Activated naive CD4-positive, alpha-beta T cell treated with anti-CD3 and anti-CD28 coated beads, Interleukin-2, amount 50 U/mL, for 24 hours (primary cell): ENCODE results near the gene TMEM222.
"Not testable (repeated sequence)": the region's sequence is repeated elsewhere in the genome, so short reads cannot be mapped to it uniquely, and the experiment has no call there.

ENCODE experiments used
- H3K27ac Mint-ChIP-seq: one replicate; pipeline ENCODE4 v1.8.0; 2021; ENCODE audit warnings: mild to moderate bottlenecking, mixed read lengths
- H3K27me3 Mint-ChIP-seq: one replicate; pipeline ENCODE4 v1.8.0; 2021; ENCODE audit warnings: mixed read lengths
- H3K36me3 Mint-ChIP-seq: one replicate; pipeline ENCODE4 v1.8.0; 2021; ENCODE audit warnings: mixed read lengths
- H3K4me1 Mint-ChIP-seq: one replicate; pipeline ENCODE4 v1.8.0; 2021; ENCODE audit warnings: mixed read lengths
- H3K4me3 Mint-ChIP-seq: one replicate; pipeline ENCODE4 v1.8.0; 2021; ENCODE audit warnings: mild to moderate bottlenecking, mixed read lengths
- H3K9me3 Mint-ChIP-seq: one replicate; pipeline ENCODE4 v1.8.0; 2021; ENCODE audit warnings: mixed read lengths

Gene TMEM222

DNA sequence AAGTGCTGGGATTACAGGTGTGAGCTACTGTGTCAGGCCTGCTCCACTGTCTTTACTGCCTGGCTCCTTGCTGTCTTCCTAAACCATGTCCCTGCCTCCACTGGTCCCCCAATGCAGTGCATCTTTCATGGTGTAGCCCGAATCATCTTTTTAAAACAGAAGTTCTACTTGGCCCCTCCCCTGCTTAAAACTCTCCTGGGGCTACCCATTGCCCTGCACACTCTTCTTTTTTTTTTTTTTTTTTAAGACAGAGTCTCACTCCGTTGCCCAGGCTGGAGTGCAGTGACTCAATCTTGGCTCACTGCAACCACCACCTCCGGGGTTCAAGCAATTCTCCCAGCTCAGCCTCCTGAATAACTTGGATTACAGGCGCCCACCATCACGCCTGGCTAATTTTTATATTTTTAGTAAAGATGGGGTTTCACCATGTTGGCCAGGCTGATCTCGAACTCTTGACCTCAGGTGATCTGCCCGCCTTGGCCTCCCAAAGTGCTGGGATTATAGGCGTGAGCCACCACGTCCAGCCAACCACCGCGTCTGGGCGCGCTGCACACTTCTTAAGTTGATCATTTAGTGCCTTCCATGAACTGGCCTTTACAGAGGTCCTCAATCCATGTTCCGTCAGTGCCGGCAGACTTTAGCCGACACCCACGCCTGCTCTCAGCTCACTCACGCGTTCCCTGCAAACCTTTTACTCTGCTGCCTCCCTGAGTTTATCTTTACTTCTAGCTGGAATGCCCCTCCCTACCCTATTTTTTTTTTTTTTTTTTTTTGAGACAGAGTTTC, 50.3 kb downstream of the TMEM222 start:
- Mint-ChIP-seq H3K36me3 (no peaks in the 10 kb centered on the region), H3K9me3 (no peaks in the 10 kb centered on the region), H3K4me3 (no peak overlapping the region), H3K4me1 (peaks cover 14% of the 10 kb centered on the region), H3K27ac (no peak overlapping the region), H3K27me3 (no peaks in the 10 kb centered on the region)

DNA sequence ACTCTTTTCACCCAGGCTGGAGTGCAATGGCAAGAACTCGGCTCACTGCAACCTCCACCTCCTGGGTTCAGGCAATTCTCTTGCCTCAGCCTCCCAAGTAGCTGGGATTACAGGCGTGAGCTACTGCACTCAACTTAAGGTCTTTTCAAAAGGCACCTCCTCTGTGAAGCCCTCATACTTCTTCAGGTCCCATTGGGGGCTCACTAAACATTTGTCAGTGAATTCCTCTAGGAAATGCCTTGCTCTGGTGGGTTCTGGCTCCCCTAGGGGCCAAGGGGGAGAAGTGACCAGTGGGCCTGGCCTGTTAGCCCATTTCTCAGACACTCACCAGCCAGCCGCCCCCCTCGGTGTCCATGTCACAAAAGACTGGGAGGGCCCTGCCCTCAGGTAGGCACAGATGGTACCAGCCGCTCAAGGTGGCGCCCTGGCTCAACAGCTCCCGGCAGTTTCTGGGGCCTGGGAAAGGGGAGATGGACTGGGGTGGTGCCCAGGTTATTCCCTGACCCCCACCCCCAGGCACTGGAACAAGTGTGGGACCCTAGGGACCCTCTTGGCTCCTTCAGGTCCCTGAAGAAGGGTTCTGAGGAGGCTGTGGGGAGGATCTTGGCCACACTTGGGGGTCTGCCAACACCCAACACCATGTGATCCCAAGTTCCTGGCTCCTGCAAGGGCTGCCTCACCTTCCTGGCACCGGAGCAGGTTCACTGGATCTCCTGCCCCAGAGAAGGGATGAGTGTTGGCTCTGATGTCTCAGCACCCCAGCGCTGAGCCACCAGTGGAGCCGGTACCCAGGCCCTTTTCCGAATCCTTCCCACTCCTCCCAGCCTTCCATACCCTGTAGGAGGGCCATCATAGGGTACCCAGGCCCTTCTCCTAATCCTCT, 51.1 kb downstream of the TMEM222 start:
- H3K27ac Mint-ChIP-seq, result no peak overlapping the region

DNA sequence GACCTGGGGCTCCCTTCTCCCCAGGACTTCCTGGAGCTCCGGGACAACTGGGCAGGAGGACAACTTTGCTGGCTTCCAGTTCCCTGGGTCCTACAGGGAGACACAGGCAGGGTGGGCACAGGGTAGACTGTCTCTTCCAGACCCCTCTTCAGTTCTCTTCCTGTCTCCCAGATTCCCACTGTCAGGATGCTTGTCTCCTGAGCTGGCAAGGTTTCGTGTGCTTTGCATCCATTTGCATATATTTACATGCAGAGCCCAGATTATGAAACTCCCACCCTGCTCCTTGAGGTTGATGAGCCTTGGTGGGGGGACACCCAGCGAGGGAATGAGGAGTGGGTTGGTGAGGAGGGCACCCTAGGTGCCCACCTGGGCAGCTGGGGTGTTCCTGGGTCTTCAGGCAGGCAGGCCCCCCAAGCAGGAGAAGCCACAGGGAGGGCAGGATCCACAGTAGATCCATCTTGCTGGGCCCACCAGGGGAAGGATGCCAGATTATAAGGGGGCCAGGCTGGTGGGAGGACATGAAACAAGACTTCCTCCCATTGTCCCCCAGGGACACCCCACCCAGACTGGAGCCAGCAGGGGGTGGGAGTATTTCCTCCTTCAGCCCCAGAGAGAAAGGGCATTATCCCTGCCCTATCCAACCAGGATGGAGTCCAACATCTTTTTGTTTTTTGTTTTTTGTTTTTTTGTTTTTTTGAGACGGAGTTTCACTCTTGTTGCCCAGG, 52.6 kb downstream of the TMEM222 start, which contains the start of gene FCN3:
Gene FCN3 (minus strand): TSS at position 463 of the 725 bp plus-strand sequence. CDS start 6 bp downstream, at position 457.
- Mint-ChIP-seq H3K27ac (no peak within 1 kb of the TSS), H3K36me3 (no peaks in the 10 kb centered on the region), H3K27me3 (no peaks in the 10 kb centered on the region), H3K9me3 (no peaks in the 10 kb centered on the region), H3K4me1 (peaks cover 3% of the 10 kb centered on the region), H3K4me3 (no peak within 1 kb of the TSS)

More for the DNA sequence above, 51.1 kb downstream of the TMEM222 start:
- Mint-ChIP-seq H3K4me3 (no peak overlapping the region), H3K36me3 (no peaks in the 10 kb centered on the region), H3K9me3 (no peaks in the 10 kb centered on the region), H3K4me1 (peaks cover 9% of the 10 kb centered on the region), H3K27me3 (no peaks in the 10 kb centered on the region)

DNA sequence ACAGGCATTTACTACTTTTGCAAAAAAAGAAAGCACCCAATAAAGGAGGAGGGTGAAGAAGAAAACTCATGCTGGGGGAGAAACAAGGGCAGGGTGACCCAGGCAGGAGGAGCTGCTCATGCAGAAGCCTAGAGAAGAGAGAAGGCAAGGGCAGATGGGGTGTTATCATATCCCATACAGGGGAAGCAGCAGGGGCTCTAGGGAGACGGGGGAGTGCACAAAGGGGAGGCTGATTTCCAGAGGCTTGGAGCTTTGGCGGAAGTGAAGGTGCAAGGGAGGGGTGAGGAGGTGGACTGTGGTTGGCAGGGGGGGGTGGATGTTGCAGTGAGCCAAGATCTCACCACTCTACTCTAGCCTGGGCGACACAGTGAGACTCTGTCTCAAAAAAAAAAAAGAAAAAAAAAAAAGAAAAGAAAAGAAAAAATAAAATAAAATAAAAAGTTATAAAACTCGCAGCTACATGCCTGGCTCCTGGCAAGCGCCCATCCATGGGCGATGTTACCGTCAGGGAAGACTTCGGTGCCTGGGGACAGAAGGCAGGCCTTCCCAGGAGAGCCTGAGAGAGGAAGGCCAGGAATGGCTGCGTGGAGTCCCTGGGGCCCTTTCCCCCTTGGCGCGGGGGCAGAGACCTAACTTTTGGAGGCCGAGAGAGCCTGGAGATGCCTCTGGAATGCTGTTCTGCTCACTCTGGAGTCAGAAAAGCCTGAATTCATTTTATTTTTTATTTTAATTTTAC, 56.0 kb downstream of the TMEM222 start:
- H3K36me3 Mint-ChIP-seq, result no peaks in the 10 kb centered on the region
- H3K9me3 Mint-ChIP-seq, result no peaks in the 10 kb centered on the region
- H3K4me1 Mint-ChIP-seq, result no peaks in the 10 kb centered on the region
- H3K27ac Mint-ChIP-seq, result peak overlapping the region; percentile 31
- H3K4me3 Mint-ChIP-seq, result no peak overlapping the region
- no peaks in the 10 kb centered on the region for H3K27me3 Mint-ChIP-seq

DNA sequence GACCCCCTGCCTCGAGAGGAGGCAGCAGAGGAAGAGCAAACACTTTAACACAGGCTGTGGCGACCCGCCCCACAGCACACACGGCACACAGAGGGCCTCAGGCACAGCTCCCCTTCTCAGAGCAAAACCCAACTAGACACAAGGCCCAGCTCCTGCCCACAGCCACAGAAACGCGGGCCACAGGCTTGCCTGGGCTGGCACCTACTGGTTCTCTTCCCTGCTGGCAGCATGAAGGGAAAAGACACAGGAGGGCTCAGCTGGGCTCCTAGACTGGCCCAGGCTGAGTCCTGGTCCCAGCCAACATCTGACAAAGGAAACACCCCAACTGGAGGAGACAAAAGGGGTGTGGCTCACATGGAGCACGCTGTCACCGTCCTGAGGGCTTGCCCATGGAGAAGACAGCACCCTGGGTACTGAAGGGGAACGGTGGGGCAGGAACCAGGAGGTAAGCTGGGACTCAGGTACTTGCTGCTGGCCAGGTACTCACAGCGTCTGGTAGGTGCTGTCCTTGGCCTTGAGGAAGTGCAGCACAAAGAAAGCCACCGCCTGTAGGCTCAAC, 57.7 kb downstream of the TMEM222 start:
- H3K9me3 Mint-ChIP-seq, result no peaks in the 10 kb centered on the region
- H3K27ac Mint-ChIP-seq, result no peak overlapping the region
- no peaks in the 10 kb centered on the region for H3K4me1 Mint-ChIP-seq
- H3K36me3 Mint-ChIP-seq, result no peaks in the 10 kb centered on the region
- no peak overlapping the region for H3K4me3 Mint-ChIP-seq
- no peaks in the 10 kb centered on the region for H3K27me3 Mint-ChIP-seq

DNA sequence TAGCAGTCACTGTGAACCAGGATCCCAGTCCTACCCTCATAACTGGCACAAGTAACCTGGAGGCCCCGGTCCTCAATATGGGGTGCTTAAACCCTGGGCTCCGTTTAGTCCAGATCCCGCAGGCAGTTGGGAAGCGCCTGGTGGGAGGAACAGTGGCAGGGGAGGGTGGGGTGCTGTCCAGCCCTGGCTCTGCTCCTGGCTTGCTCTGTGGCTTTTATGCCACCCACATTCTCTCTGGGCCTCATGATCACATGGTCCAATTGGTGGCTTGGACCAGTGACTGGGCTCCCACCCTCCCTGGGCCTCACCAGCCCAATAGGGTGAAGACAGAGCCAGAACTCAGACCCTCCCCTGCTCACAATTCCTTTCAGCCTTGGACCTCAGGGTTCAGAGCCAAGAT, 58.3 kb downstream of the TMEM222 start:
- H3K4me3 Mint-ChIP-seq, result no peak overlapping the region
- H3K27me3 Mint-ChIP-seq, result no peaks in the 10 kb centered on the region
- no peaks in the 10 kb centered on the region for H3K36me3 Mint-ChIP-seq
- H3K9me3 Mint-ChIP-seq, result no peaks in the 10 kb centered on the region
- no peak overlapping the region for H3K27ac Mint-ChIP-seq
- H3K4me1 Mint-ChIP-seq, result no peaks in the 10 kb centered on the region

DNA sequence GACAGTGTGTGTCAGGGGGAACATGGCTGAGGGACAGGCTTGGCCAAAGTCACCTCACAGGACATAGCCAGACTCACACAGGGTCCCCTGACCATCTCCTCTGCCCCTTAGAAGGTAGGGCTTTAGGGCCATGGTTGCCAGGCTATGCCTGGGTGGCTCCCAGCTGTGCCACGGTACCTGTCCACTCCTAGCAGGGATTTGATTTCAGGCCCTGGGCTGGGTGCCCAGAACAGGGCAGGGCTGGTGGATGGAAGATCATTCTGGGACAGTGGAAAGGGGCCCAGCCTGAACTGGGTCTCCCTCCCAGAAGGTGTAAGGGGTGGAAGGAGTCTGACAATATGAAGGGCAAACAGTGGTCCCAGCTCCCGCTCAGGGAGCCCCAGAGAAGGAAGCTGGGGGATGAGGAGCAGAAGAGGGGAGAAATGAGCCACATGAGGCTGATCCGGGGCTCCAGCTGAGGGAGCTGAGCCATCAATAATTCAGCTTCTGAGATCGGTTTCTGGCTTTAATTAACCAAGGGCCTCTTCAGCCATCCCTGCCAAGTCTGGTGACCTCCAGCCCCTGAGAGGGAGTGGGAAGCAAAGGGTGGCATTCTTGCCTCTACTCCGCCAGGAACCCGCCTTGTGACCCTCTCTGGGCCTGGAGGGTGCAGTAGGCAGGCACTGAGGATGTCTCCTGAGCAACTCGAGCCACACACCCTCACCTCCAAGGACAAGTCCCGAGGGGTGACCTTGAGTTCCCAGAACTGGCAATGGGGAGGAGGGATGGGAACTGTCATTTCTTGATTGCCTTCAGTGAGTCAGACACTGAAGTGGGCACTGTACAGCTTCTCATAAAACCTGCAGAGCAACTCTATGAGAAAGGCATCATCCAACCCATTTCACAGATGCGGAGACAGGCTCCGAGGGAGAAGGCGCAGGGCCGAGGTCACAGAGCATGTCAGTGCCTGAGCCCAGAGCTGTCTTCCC, 59.1 kb downstream of the TMEM222 start:
- H3K9me3 Mint-ChIP-seq, result no peaks in the 10 kb centered on the region
- no peaks in the 10 kb centered on the region for H3K27me3 Mint-ChIP-seq
- H3K36me3 Mint-ChIP-seq, result no peaks in the 10 kb centered on the region
- no peak overlapping the region for H3K4me3 Mint-ChIP-seq
- no peaks in the 10 kb centered on the region for H3K4me1 Mint-ChIP-seq
- H3K27ac Mint-ChIP-seq, result no peak overlapping the region

DNA sequence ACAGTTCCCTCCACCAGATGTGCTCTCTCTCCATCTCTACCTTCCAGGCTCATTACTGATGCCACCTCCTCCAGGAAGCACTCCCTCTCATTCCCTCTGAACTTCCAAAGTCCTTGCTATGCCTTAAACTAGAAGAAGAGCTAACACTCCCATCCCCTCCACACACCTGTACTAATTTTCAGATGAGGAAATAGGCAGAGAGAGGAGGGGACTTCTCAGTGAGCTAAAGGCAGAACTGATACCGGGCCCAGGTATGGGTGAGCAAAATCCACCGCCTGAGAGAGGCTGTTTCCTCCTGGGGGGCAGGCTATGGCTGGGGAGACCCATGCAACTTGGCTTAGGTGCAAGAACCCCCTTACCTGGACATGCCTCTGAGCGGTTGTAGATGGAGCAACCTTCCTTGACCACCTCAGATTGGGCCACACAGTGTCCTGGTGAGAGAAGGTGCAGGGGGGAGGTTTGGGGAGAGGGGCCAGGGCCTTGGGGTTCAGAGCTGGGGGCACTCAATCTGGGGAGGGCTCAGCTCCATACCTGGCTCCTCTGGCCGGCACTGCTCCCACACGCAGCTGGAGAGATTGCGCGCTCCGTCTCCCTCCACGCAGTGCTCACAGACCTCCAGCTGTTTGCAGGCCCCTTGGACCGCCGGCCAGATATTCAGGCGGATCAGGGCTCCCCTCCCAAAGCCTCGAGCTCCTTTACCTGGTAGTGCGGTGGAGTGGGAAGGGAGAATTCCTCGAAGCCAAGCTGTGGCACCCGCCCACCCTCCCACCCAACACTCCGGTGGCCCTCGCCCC, 60.2 kb downstream of the TMEM222 start:
- Mint-ChIP-seq H3K4me1 (no peaks in the 10 kb centered on the region), H3K4me3 (no peak overlapping the region), H3K27ac (no peak overlapping the region), H3K9me3 (no peaks in the 10 kb centered on the region), H3K36me3 (no peaks in the 10 kb centered on the region), H3K27me3 (no peaks in the 10 kb centered on the region)

DNA sequence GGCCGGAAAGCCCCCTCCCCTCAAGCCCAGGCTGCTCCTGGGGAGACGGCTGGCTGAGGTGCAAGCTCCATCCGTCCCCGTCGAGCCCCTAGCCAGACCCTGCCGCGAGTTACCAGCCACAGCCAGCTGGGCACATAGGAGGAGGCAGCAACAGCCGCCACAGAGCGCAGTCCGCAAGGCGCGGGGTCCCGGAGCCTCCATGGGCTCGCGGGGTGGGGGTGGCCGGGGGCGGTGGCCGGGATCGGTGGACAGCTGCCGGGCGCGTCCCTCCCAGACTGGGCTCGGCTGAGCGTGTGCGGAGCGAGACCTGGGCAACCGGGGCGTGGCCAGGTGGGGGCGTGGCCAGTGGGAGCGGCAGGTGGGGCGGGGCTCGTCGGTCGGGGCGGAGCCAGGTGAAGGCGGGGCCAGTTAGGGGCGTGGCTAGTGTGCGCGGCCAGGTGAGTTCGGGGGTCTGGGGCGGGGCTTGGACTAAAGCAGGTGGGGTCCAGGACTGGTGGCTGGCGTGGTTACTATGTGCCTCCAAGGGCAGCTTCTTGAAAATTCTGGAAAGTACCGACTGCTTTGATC, 61.2 kb downstream of the TMEM222 start, which contains the start of gene CD164L2:
Gene CD164L2 (minus strand): TSS at position 295 of the 567 bp plus-strand sequence. CDS start 94 bp downstream, at position 201.
- no peaks in the 10 kb centered on the region for H3K4me1 Mint-ChIP-seq
- no peaks in the 10 kb centered on the region for H3K36me3 Mint-ChIP-seq
- no peaks in the 10 kb centered on the region for H3K9me3 Mint-ChIP-seq
- no peak within 1 kb of the TSS for H3K27ac Mint-ChIP-seq
- no peaks in the 10 kb centered on the region for H3K27me3 Mint-ChIP-seq
- H3K4me3 Mint-ChIP-seq, result no peak within 1 kb of the TSS

DNA sequence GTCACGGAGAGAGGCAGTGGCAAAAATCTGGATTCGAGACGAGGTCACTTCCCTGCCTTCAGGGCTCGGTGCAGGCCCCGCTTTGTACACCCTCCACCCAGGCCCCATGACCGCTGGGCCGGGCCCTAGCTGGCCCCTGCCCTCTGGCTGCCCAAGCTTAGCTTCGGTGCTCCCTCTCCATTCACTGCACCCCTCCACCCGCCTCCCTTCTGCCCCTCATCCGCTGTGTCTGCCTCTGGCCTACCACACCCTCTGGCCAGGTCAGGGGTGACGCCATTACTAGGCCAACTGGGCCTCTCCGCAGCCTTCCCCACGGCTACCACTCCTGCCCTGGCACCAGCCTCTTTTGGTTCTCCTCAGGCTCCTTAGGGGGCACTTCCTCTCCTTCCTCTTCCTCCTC, 61.7 kb downstream of the TMEM222 start:
- no peaks in the 10 kb centered on the region for H3K36me3 Mint-ChIP-seq
- H3K4me1 Mint-ChIP-seq, result peaks cover 2% of the 10 kb centered on the region
- H3K9me3 Mint-ChIP-seq, result no peaks in the 10 kb centered on the region
- H3K27ac Mint-ChIP-seq, result no peak overlapping the region
- H3K27me3 Mint-ChIP-seq, result no peaks in the 10 kb centered on the region
- no peak overlapping the region for H3K4me3 Mint-ChIP-seq

DNA sequence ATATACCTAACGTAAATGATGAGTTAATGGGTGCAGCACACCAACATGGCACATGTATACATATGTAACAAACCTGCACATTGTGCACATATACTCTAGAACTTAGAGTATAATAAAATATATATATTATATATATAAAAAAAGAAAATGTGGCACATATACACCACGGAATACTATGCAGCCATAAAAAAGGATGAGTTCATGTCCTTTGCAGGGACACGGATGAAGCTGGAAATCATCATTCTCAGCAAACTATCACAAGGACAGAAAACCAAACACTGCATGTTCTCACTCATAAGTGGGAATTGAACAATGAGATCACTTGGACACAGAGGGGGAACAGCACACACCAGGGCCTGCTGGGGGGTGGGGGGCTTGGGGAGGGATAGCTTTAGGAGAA, 62.8 kb downstream of the TMEM222 start:
- H3K27ac Mint-ChIP-seq, H3K4me3 Mint-ChIP-seq, H3K27me3 Mint-ChIP-seq, H3K36me3 Mint-ChIP-seq, H3K9me3 Mint-ChIP-seq, H3K4me1 Mint-ChIP-seq: not testable (repeated sequence)
